HL-60 (cell line): Measurements from ENCODE around the gene KCNQ1.

ENCODE experiments used
- DNase-seq, 2 experiments: peaks; one replicate each; pipeline ENCODE4 v3.0.0-alpha.2; 2010 to 2020; ENCODE audit warnings: low read depth in 1 of 2, low spot score in 1 of 2
- H3K27ac ChIP-seq: fragments of 250-450 bp; sonication (Bioruptor Pico); replicated peaks from 2 replicates; pipeline ENCODE4 v1.5.1; 2020; ENCODE audit warnings: mild to moderate bottlenecking, moderate library complexity
- H3K27me3 ChIP-seq: fragments of 250-450 bp; sonication (Bioruptor Pico); 2 replicates; pipeline ENCODE4 v1.5.1; 2021; ENCODE audit warnings: mild to moderate bottlenecking, moderate library complexity; ENCODE audit not compliant: insufficient read depth, poor library complexity, severe bottlenecking
- H3K4me3 ChIP-seq: replicated peaks from 2 replicates; pipeline ENCODE4 v1.5.1; 2011; ENCODE audit warnings: mild to moderate bottlenecking, control low read depth, low read length; ENCODE audit not compliant: insufficient read depth
- CTCF ChIP-seq: IDR thresholded peaks from one replicate; pipeline ENCODE4 v1.5.1; 2011; ENCODE audit warnings: low read length, control low read depth, inconsistent platforms; ENCODE audit not compliant: insufficient read depth
- GABPA ChIP-seq: IDR thresholded peaks from 2 replicates; pipeline ENCODE4 v1.6.1; 2012; ENCODE audit warnings: low read depth
- POLR2AphosphoS5 ChIP-seq: IDR thresholded peaks from 2 replicates; pipeline ENCODE4 v1.6.1; 2012; ENCODE audit warnings: low read depth
- REST ChIP-seq: IDR thresholded peaks from 2 replicates; pipeline ENCODE4 v1.6.1; 2012; ENCODE audit warnings: low read depth; ENCODE audit not compliant: insufficient replicate concordance
- SPI1 ChIP-seq: IDR thresholded peaks from 2 replicates; pipeline ENCODE4 v1.6.1; 2012; ENCODE audit warnings: low read depth, mild to moderate bottlenecking, borderline replicate concordance

KCNQ1 gene

GRCh38 chr11:2519517-2519861, 74.7 kb downstream of the KCNQ1 start:
- no peak for DNase-seq
- Histone ChIP-seq H3K27me3 (no peaks in the 10 kb centered on the region), H3K4me3 (no peak overlapping the region), H3K27ac (no peak overlapping the region)
- TF ChIP-seq POLR2AphosphoS5 (no peak), CTCF (no peak), REST (no peak)

- no peaks in the 10 kb centered on the region for H3K27me3 ChIP-seq
- no peak overlapping the region for H3K4me3 ChIP-seq
- DNase-seq: no peak
- H3K27ac ChIP-seq: no peak overlapping the region
- TF ChIP-seq REST: no peak
- TF ChIP-seq POLR2AphosphoS5: no peak
- TF ChIP-seq SPI1: no peak
- TF ChIP-seq GABPA: no peak
- TF ChIP-seq CTCF: no peak
Measured at GRCh38 chr11:2519862-2520735, 75.3 kb downstream of the KCNQ1 start.

- no peak overlapping the region for H3K27ac ChIP-seq
- no peak overlapping the region for H3K4me3 ChIP-seq
- DNase-seq: no peak
- TF ChIP-seq CTCF: no peak
- no peak for TF ChIP-seq REST
- no peak for TF ChIP-seq POLR2AphosphoS5
- TF ChIP-seq SPI1: no peak
- no peak for TF ChIP-seq GABPA
- H3K27me3 ChIP-seq: no peaks in the 10 kb centered on the region
Measured at GRCh38 chr11:2520736-2521035, 75.9 kb downstream of the KCNQ1 start.
